PC-9 (cell line): ENCODE data around the gene PDE12. TPM values are rescaled to one million over a fixed set of nuclear protein-coding genes. Genes with fewer than 3 reads are reported as not detected.

Experiments used
- BruUV-seq: library from RNA; stranded (reverse); fragments of 400-500 nt; replicated peaks from 2 replicates; lab custom pipeline; 2021; lab: Mats Ljungman, UMichigan
- CTCF ChIA-PET: fragments of 300-600 bp; sonication (Branson Sonifier 250); formaldehyde crosslinking; loops from one replicate; lab custom pipeline; 2022; ENCODE audit warnings: antibody characterized with exemption; lab: Charles Lee
- POLR2A ChIA-PET: fragments of 300-600 bp; sonication (Branson Sonifier 250); formaldehyde crosslinking; loops from one replicate; lab custom pipeline; 2022; ENCODE audit warnings: antibody characterized with exemption; ENCODE audit not compliant: unreplicated experiment; lab: Charles Lee
- DNase-seq, 2 experiments: peaks; one replicate each; pipeline versions ENCODE4 v3.0.0 to v3.0.0-alpha.2; 2015 to 2022; ENCODE audit warnings: mixed read lengths in 1 of 2
- H2AFZ ChIP-seq: fragments of 200-600 bp; sonication (generic); 2 replicates; pipeline ENCODE4 v1.8.1; 2017; ENCODE audit warnings: antibody characterized with exemption
- H3F3A ChIP-seq: fragments of 200-600 bp; sonication (generic); 2 replicates; pipeline ENCODE4 v1.8.1; 2017; ENCODE audit warnings: antibody characterized with exemption, mild to moderate bottlenecking, low read depth; ENCODE audit not compliant: insufficient read depth
- H3K27ac ChIP-seq: fragments of 200-600 bp; sonication (generic); 2 replicates; pipeline ENCODE4 v1.6.1; 2016; ENCODE audit warnings: mixed run types
- H3K27me3 ChIP-seq: fragments of 200-600 bp; sonication (generic); 2 replicates; pipeline ENCODE4 v1.6.1; 2016; ENCODE audit warnings: low read depth, mixed run types; ENCODE audit not compliant: insufficient read depth
- H3K36me3 ChIP-seq: fragments of 200-600 bp; sonication (generic); 2 replicates; pipeline ENCODE4 v1.6.1; 2016; ENCODE audit warnings: low read depth, mixed run types
- H3K4me1 ChIP-seq: fragments of 200-600 bp; sonication (generic); replicated peaks from 2 replicates; pipeline ENCODE4 v1.6.1; 2016; ENCODE audit warnings: mixed run types; ENCODE audit not compliant: insufficient read depth
- H3K4me2 ChIP-seq: fragments of 200-600 bp; sonication (generic); 2 replicates; pipeline ENCODE4 v1.6.1; 2017; ENCODE audit warnings: mixed run types
- H3K4me3 ChIP-seq: fragments of 200-600 bp; sonication (generic); 2 replicates; pipeline ENCODE4 v1.6.1; 2016; ENCODE audit warnings: mixed run types
- H3K79me2 ChIP-seq: fragments of 200-600 bp; sonication (generic); 2 replicates; pipeline ENCODE4 v1.6.1; 2017; ENCODE audit warnings: low read depth, mixed run types
- H3K9me2 ChIP-seq: fragments of 200-600 bp; sonication (generic); 2 replicates; pipeline ENCODE4 v1.8.1; 2017; ENCODE audit warnings: mild to moderate bottlenecking; ENCODE audit not compliant: insufficient read depth
- H3K9me3 ChIP-seq: fragments of 200-600 bp; sonication (generic); 2 replicates; pipeline ENCODE4 v1.8.1; 2016; ENCODE audit warnings: low read depth; ENCODE audit not compliant: insufficient read depth
- H4K20me1 ChIP-seq: fragments of 200-600 bp; sonication (generic); 2 replicates; pipeline ENCODE4 v1.8.1; 2017; ENCODE audit not compliant: insufficient read depth
- CTCF ChIP-seq: fragments of 200-600 bp; sonication (generic); conservative IDR thresholded peaks from 2 replicates; pipeline ENCODE4 v1.6.1; 2017; ENCODE audit warnings: mixed run types, antibody characterized with exemption, mild to moderate bottlenecking, moderate library complexity
- EZH2 ChIP-seq: fragments of 200-600 bp; sonication (generic); IDR thresholded peaks from 2 replicates; pipeline ENCODE4 v1.8.0; 2017; ENCODE audit warnings: antibody characterized with exemption, low read depth
- intact Hi-C: fragments of 100-400 bp; cut with micrococcal nuclease; formaldehyde crosslinking; loops from one replicate; pipeline ENCODE4 v1.10.0; 2022; ENCODE audit not compliant: unreplicated experiment
- total RNA-seq: library from RNA; stranded (reverse); gene quantifications from 2 replicates; pipeline ENCODE4 v1.2.3, GENCODE V29; 2021

PDE12 gene
- total RNA-seq, 1 experiment from 2014 or later, result 16.6 TPM

GRCh38 chr3:57559526-57559925, 3.5 kb downstream of the PDE12 start:
- no peaks in the 10 kb centered on the region for H3K9me3 ChIP-seq
- BruUV-seq, result no TSS peak
- H3K4me2 ChIP-seq, result peak overlapping the region; percentile 91
- H3K4me1 ChIP-seq, result peaks cover 12% of the 10 kb centered on the region; the same call in 1 of the 2 replicates
- intact Hi-C loops, result loop anchor here (5.0 kb wide), 2 partner anchors 127 to 857 kb away; no protein-coding TSS in a partner anchor
- H3F3A ChIP-seq, result peaks cover 11% of the 10 kb centered on the region; the same call in 1 of the 2 replicates
- POLR2A ChIA-PET, result no interaction called here
- H3K4me3 ChIP-seq, result peak overlapping the region; percentile 74; the same call in 1 of the 2 replicates
- peaks cover 21% of the 10 kb centered on the region for H3K36me3 ChIP-seq
- TF ChIP-seq CTCF (no peak), EZH2 (no peak)
- H4K20me1 ChIP-seq, result no peaks in the 10 kb centered on the region
- no peak overlapping the region for H3K27ac ChIP-seq
- no peaks in the 10 kb centered on the region for H3K27me3 ChIP-seq
- no peaks in the 10 kb centered on the region for H3K9me2 ChIP-seq
- CTCF ChIA-PET, result no interaction called here
- H3K79me2 ChIP-seq, result peaks cover 67% of the 10 kb centered on the region
- no peak for DNase-seq
- no peak overlapping the region for H2AFZ ChIP-seq

GRCh38 chr3:57569859-57570450, 13.9 kb downstream of the PDE12 start:
- peaks cover 8% of the 10 kb centered on the region; the same call in 1 of the 2 replicates for H4K20me1 ChIP-seq
- ChIA-PET CTCF (no interaction called here), POLR2A (no interaction called here)
- no peaks in the 10 kb centered on the region for H3K27me3 ChIP-seq
- H3K4me2 ChIP-seq, result no peak overlapping the region
- H3K9me3 ChIP-seq, result no peaks in the 10 kb centered on the region
- no peaks in the 10 kb centered on the region for H3K4me1 ChIP-seq
- intact Hi-C loops, result no loop called here
- H3K36me3 ChIP-seq, result peaks cover 31% of the 10 kb centered on the region
- no peak for TF ChIP-seq EZH2
- no peak for TF ChIP-seq CTCF
- H3K79me2 ChIP-seq, result peaks cover 5% of the 10 kb centered on the region; the same call in 1 of the 2 replicates
- H3K4me3 ChIP-seq, result no peak overlapping the region
- DNase-seq, result no peak
- H3K9me2 ChIP-seq, result no peaks in the 10 kb centered on the region
- no peak overlapping the region for H2AFZ ChIP-seq
- H3F3A ChIP-seq, result peaks cover 68% of the 10 kb centered on the region
- no TSS peak for BruUV-seq
- no peak overlapping the region for H3K27ac ChIP-seq

GRCh38 chr3:57570878-57571277, 14.8 kb downstream of the PDE12 start:
- Histone ChIP-seq H4K20me1 (peaks cover 15% of the 10 kb centered on the region), H3K9me3 (no peaks in the 10 kb centered on the region), H3K4me2 (no peak overlapping the region), H3K4me1 (no peaks in the 10 kb centered on the region), H2AFZ (no peak overlapping the region), H3K9me2 (no peaks in the 10 kb centered on the region), H3K4me3 (no peak overlapping the region), H3F3A (peaks cover 70% of the 10 kb centered on the region), H3K27me3 (no peaks in the 10 kb centered on the region), H3K79me2 (peaks cover 15% of the 10 kb centered on the region), H3K27ac (0 out of 2 replicates have a peak overlapping the region, but pooled peaks have one; percentile 7), H3K36me3 (peaks cover 38% of the 10 kb centered on the region)
- intact Hi-C loops, result no loop called here
- ChIA-PET POLR2A (no interaction called here), CTCF (no interaction called here)
- no peak for DNase-seq
- BruUV-seq, result no TSS peak
- TF ChIP-seq EZH2, result no peak
- no peak for TF ChIP-seq CTCF
